Measurements from ENCODE around the gene A2ML1. TPM values are rescaled to one million over a fixed set of nuclear protein-coding genes. Genes with fewer than 3 reads are reported as not detected.
"Not testable (repeated sequence)": the region's sequence is repeated elsewhere in the genome, so short reads cannot be mapped to it uniquely, and the experiment has no call there.

Gene A2ML1
- total RNA-seq, 1 donor from 2014 or later: not detected

- DNase-seq (ENCODE audit: low read depth): no peak
Measured at GRCh38 chr12:8817856-8818255, 4.6 kb upstream of the A2ML1 start.

DNA sequence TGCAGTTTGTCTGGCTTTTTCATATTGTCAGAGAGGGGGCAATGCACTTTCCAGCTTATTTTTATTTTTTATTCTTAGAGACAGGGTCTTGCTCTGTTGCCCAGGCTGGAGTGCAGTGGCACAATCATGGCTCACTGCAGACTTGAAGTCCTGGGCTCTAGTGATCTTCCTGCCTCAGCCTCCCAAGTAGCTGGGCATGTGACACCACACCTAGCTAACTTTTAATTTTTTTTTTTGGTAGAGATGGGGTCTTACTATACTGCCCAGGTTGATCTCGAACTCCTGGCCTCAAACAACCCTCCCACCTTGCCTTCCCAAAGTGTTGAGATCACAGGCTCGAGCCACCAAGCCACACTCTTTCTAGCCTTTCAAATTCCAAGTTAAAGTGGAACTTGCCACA, 3.9 kb upstream of the A2ML1 start:
- no peak for DNase-seq (ENCODE audit: low read depth)

DNA sequence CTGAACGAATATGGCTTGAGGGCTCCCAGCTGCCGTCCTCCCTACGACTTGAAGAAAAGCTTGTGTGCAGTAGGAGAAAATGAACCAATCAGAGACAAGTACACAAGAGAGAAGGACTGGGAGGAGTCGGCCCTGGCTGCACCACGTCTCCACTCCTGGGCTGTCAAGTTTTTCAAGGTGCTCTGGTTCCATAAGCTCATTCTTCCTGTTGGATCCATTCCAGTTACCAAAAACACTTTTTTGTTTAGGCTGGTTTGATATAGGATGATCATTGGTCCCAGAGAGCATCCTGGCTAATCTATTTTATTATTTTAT, 2.8 kb upstream of the A2ML1 start:
- no peak for DNase-seq (ENCODE audit: low read depth)

DNA sequence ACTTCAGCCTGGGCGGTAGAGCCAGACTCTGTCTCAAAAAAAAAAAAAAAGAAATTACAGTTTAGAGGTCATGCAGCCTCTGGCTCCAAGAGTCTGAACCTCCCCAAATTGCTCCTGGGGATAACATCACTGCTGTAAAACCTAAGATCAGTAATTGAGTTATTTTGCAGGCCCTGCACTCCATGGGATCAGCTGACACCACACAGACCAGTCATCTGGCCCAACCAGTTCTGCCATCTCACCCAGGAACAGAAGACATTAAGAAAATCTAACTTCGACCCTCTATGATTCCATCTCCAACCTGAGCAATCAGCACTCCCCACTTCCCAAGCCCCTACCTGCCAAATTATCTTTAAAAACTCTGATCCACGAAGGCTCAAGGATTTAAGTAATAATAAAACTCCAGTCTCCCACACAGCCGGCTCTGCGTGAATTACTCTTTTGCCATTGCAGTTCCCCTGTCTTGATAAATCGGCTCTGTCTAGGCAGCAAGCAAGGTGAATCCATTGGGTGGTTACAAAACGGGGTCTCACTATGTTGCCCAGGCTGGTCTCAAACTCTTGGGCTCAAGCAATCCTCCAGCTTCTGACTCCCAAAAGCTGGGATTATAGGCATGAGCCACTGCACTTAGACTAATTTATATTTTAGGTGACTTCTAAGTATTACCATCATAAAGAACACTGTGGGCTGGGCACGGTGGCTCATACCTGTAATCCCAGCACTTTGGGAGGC, 1.6 kb upstream of the A2ML1 start:
- not testable (repeated sequence) for DNase-seq (ENCODE audit: low read depth)

- DNase-seq (ENCODE audit: low read depth): no peak
Measured at GRCh38 chr12:8821591-8821990, 830 bp upstream of the A2ML1 start.

GRCh38 chr12:8823565-8824300, 1.3 kb downstream of the A2ML1 start:
- no peak for DNase-seq (ENCODE audit: low read depth)

GRCh38 chr12:8827551-8828256, 5.3 kb downstream of the A2ML1 start:
- DNase-seq (ENCODE audit: low read depth): no peak

DNA sequence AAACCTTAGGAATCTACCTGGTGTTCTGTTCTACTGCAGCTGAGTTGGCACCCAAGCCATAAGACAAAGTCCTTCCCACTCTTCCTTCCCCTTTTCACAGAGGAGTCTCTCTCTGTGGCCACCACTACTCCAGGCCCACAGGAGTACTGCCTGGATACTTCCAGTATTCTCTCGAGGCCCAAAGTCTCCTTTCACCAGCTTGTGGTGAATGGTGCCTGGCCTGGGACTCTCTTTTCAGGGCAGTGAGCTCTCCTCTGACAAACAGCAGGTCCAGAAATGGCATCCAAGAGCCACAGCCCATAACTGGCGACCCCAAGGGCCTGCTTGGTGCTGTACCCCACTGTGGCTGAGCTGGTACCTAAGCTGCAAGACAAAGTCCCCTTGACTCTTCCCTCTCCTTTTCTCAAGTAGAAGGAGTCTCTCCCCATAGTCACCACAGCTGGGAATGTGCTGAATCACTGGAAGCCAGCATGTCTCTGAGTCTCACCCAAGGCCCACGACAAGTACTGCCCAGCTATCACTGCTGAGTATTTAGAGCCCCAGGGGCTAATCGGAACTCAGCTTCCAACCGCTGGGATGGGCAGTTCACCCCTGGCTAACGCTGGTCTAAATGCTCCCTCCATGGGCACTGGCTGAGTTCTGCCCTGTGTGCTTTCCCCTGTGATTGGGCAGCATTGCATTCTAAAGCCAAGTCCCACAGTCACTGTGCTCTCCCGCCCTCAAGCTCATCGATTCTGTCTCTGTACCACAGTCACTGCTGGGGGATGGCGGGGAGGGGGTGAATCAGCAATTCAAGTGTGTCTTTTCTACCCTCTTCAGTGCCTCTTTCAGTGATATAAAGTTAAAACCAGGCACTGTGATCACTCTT, 6.1 kb downstream of the A2ML1 start:
- no peak for DNase-seq (ENCODE audit: low read depth)

DNA sequence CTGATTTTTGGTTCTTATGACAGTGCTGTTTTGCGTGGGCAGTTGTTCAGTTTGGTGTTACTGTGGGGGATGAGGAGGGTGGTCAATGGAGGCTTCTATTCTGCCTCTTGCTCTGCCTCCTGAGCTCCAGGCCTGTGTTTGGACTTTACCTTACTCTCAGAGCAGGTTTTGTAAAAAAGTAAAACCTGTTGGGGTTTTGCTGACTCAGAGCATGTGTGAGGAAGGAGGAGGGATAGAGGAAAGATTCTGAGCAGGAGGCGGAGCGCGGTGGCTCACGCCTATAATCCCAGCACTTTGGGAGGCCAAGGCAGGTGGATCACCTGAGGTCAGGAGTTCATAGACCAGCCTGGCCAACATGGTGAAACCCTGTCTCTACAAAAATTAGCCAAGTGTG, 6.7 kb downstream of the A2ML1 start:
- DNase-seq (ENCODE audit: low read depth): no peak

- no peak for DNase-seq (ENCODE audit: low read depth)
Measured at GRCh38 chr12:8829621-8830020, 7.2 kb downstream of the A2ML1 start.

- no peak for DNase-seq (ENCODE audit: low read depth)
Measured at GRCh38 chr12:8831116-8831515, 8.7 kb downstream of the A2ML1 start.

DNA sequence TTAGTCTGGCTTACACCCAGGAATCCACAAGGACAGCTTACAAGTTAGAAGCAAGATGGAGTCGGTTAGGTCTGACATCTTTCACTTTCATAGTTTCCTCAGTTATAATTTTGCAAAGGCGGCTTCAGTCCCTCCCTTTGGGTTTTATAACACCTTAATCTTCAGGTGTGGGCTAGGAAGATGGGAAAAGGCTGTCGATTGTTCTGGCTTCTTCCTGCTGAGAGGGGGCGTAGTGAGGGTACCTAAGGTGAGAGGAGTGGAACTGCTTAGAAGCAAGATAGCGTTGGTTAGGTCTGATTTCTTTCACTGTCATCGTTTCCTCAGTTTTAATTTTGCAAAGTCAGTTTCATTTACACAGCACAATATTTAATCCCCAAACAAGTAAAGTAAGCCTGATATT, 10.1 kb downstream of the A2ML1 start:
- DNase-seq (ENCODE audit: low read depth): no peak

DNA sequence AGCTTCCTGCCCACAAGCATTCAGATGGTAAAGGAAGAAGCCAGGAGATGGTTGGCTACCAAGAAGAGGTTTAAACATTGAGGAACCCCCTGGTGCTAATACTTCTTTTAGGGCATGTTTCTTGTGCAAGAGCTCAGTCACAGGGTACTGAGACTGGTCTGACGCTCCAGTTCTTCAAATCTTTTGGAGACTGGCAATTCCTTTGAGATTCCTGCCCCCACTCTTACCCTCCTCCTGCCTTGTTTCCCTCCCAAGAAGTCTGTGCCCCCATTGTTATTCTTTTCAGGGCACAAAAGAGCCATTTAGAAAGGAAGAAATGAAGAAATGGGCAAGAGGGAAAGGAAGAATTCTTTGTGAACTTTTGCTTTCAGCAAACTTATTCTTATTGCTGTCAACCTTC, 11.8 kb downstream of the A2ML1 start:
- DNase-seq (ENCODE audit: low read depth): no peak

GRCh38 chr12:8837291-8837690, 14.9 kb downstream of the A2ML1 start:
- no peak for DNase-seq (ENCODE audit: low read depth)

DNA sequence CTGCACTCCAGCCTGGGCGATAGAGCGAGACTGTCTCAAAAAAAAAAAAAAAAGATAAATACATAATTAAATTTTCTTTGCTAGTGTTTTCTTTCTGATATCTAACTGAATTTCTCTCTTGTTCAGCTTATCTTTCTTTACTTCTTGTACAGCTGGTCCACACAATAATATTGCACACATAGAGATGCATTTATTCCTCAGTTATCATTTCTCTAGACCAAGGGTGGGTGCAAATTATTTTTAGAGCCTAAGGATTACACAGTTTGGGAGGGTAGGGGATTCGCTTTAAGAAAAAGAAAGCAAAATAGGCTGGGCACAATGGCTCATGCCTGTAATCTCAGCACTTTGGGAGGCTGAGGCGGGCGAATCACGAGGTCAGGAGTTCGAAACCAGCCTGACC, 17.9 kb downstream of the A2ML1 start:
- no peak for DNase-seq (ENCODE audit: low read depth)

GRCh38 chr12:8840938-8841633, 18.7 kb downstream of the A2ML1 start:
- DNase-seq (ENCODE audit: low read depth): no peak

DNA sequence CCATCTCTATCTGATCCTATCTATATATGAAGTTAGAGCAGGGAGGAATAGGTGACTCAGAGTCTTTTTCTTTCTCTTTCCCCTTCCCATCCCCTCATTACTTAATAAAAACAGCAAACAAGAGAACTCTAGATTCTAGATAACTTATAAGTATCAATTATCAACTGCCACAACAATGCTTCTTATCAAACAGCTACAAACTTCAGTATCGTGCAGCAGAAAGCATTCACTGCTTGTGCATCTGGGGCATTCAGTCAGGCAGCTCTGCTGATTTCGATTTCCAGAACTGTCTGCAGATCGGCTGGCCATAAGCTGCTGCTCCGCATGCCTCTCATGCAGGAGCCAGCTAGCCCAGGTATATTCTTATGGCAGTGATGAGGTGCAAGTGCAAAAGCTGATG, 19.4 kb downstream of the A2ML1 start:
- no peak for DNase-seq (ENCODE audit: low read depth)

DNA sequence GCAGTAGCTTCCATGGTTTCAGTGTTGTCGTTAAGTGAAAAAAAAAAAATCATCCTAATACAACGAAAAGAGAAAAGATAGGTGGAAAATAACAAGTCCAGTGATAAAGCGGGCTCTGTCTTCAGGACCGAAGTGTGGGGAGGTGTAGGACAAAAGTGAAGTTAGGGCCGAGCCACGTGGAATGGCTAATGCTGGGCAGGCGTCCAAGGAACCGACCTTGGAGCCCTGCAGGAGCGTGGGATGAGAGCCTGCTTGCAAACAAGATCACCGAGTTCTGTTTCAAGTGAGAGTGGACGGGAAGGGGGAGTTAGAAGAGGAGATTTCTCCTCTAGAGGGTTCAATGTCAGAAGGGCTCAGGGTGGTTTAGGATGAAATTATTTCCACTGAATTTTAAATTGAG, 22.2 kb downstream of the A2ML1 start:
- peak; percentile 29 for DNase-seq (ENCODE audit: low read depth)

GRCh38 chr12:8846305-8846704, 23.9 kb downstream of the A2ML1 start:
- no peak for DNase-seq (ENCODE audit: low read depth)

- no peak for DNase-seq (ENCODE audit: low read depth)
Measured at GRCh38 chr12:8847435-8847834, 25.0 kb downstream of the A2ML1 start.

DNA sequence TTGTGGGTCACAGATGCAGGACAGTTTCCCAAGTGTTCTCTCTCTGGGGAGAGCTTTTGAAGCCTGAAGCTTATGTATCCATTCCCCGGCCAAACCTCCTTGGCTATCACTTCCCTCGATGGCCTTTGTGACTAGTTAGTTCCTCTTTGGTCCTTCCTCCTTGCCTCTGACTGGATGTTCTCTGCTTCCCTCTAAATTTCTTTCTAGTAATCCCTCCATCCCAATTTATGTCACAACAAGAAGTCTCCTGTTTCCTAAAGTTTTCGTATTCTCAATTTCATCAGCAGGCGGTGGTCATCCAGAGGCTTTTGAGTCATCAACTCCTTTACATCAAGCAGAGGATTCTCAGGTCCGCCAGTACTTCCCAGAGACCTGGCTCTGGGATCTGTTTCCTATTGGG, 27.5 kb downstream of the A2ML1 start:
- no peak for DNase-seq (ENCODE audit: low read depth)

- DNase-seq (ENCODE audit: low read depth): no peak
Measured at GRCh38 chr12:8852119-8852518, 29.7 kb downstream of the A2ML1 start.

Measured in renal cortical epithelial cell (primary cell).